ENCODE measurements around the gene GREM1. TPM values are rescaled to one million over a fixed set of nuclear protein-coding genes. Genes with fewer than 3 reads are reported as not detected.

The GREM1 gene
- total RNA-seq, 1 donor from 2014 or later: 2.8 TPM

GRCh38 chr15:32679298-32679690, 38.5 kb upstream of the GREM1 start:
- ATAC-seq (no peak), DNase-seq (no peak)
- Histone ChIP-seq H3K27me3 (no peaks in the 10 kb centered on the region), H3K4me1 (peaks cover 13% of the 10 kb centered on the region), H3K36me3 (no peaks in the 10 kb centered on the region), H3K9me3 (no peaks in the 10 kb centered on the region), H3K27ac (no peak overlapping the region), H3K4me3 (no peak overlapping the region)
- TF ChIP-seq CTCF (IDR thresholded peaks at IDR 0.05): no peak
- intact Hi-C loops (cut with DNase I): no loop called here

DNA sequence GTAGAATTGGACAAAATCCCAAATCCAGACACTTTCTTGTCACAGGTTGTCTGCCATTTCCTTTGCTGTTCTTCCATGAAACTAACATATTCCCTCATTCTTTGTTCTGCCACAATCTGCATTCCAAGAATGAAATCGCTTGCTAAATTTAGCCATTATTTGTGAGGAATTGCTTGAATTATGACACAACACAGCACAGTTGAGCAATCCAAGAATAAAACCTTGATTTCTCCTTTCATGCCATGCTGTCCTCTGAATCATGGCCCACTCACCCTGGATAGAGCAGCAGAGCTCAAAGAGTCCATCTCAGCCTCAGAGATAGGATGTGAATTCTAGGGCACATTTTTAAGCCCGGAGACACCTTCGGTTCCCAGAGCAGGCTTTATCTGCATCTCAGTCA, 35.2 kb upstream of the GREM1 start:
- Histone ChIP-seq H3K9me3 (no peaks in the 10 kb centered on the region), H3K4me1 (peaks cover 13% of the 10 kb centered on the region), H3K27ac (no peak overlapping the region), H3K36me3 (no peaks in the 10 kb centered on the region), H3K4me3 (no peak overlapping the region), H3K27me3 (no peaks in the 10 kb centered on the region)
- DNase-seq (no peak), ATAC-seq (peak; percentile 35)
- TF ChIP-seq CTCF (IDR thresholded peaks at IDR 0.05): no peak
- intact Hi-C loops (cut with DNase I): no loop called here

- DNase-seq: no peak
- peaks cover 13% of the 10 kb centered on the region for H3K4me1 ChIP-seq
- no peak for TF ChIP-seq CTCF (IDR thresholded peaks at IDR 0.05)
- no peak overlapping the region for H3K4me3 ChIP-seq
- no peak overlapping the region for H3K27ac ChIP-seq
- no peak for ATAC-seq
- H3K36me3 ChIP-seq: no peaks in the 10 kb centered on the region
- intact Hi-C loops (cut with DNase I): no loop called here
- H3K27me3 ChIP-seq: no peaks in the 10 kb centered on the region
- H3K9me3 ChIP-seq: no peaks in the 10 kb centered on the region
These were observed 34.7 kb upstream of the GREM1 start for GRCh38 chr15:32682977-32683630.

DNA sequence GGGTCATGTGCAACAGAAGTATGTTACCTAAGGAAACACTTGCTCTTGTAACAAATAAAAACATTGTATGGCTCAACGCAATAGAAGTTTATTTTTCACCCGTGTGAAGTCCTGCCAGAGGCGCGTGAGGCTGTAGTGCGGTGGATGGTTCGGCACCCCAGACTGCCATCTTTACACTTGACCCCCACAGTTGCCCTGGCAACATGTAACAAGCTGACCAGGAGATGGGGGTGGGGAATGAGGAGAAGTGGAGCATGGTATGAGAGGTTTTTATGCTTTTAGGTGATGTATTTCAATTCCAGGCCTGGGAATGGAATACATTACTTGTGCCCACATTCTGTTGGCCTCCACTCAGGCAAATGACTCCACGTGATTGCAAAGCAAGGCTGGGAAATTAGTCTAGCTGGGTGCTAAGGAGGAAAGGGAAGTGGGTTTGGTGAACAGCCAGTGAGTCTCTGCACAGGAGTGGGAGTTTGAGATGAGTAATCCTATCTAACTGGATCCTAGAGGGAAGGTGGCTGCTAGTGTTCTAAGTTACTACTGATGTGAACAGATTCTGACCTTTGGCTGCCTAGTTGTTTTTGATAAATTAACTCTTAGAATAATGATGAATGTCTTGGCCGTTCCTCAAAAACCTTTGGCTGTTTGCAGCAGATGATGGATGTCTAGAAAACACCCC, 33.8 kb upstream of the GREM1 start:
- no peak for DNase-seq
- H3K4me3 ChIP-seq: no peak overlapping the region
- peak; percentile 91 for ATAC-seq
- no peaks in the 10 kb centered on the region for H3K36me3 ChIP-seq
- intact Hi-C loops (cut with DNase I): no loop called here
- H3K4me1 ChIP-seq: peaks cover 13% of the 10 kb centered on the region
- no peaks in the 10 kb centered on the region for H3K27me3 ChIP-seq
- no peak for TF ChIP-seq CTCF (IDR thresholded peaks at IDR 0.05)
- no peaks in the 10 kb centered on the region for H3K9me3 ChIP-seq
- no peak overlapping the region for H3K27ac ChIP-seq

DNA sequence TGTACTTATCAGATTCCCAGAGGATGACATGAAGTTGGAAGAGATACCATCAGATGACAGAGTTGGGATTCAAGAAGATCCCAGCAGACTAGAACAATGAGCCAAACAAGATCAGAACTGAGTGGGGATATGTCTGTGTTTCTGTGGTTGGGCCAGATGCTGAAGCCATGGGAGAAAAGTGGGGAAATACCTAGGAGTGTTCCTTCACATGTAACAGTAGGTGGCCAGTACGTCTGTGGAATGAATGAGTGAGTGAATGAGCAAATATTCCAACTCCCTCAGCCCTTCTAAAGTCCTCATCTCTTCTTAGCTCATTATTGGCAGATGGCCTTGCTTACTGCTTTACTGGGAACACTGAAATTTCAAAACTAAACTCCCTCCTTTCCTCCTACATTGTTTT, 32.2 kb upstream of the GREM1 start:
- Histone ChIP-seq H3K27me3 (no peaks in the 10 kb centered on the region), H3K9me3 (no peaks in the 10 kb centered on the region), H3K4me3 (no peak overlapping the region), H3K4me1 (peaks cover 13% of the 10 kb centered on the region), H3K36me3 (no peaks in the 10 kb centered on the region), H3K27ac (no peak overlapping the region)
- DNase-seq: no peak
- no peak for TF ChIP-seq CTCF (IDR thresholded peaks at IDR 0.05)
- no peak for ATAC-seq
- intact Hi-C loops (cut with DNase I): no loop called here
